M059J (cell line): ENCODE measurements around the gene UNC45B. TPM values are rescaled to one million over a fixed set of nuclear protein-coding genes. Genes with fewer than 3 reads are reported as not detected.
A peak's percentile ranks its signal among the peaks of the same experiment; 100 is the strongest.
"Not testable (repeated sequence)": the region's sequence is repeated elsewhere in the genome, so short reads cannot be mapped to it uniquely, and the experiment has no call there.

Experiments
- DNase-seq: peaks from one replicate; pipeline ENCODE4 v3.0.0-alpha.2; 2012; ENCODE audit warnings: low read depth
- total RNA-seq: library from RNA; depleted of rRNA; stranded (reverse); fragments of >200 nt; shearing (Covaris generic); gene quantifications from 2 replicates; pipeline ENCODE4 v1.2.3, GENCODE V29; 2014; rRNA removed

UNC45B gene
- total RNA-seq, 1 experiment from 2014 or later = 0.05 TPM

DNA sequence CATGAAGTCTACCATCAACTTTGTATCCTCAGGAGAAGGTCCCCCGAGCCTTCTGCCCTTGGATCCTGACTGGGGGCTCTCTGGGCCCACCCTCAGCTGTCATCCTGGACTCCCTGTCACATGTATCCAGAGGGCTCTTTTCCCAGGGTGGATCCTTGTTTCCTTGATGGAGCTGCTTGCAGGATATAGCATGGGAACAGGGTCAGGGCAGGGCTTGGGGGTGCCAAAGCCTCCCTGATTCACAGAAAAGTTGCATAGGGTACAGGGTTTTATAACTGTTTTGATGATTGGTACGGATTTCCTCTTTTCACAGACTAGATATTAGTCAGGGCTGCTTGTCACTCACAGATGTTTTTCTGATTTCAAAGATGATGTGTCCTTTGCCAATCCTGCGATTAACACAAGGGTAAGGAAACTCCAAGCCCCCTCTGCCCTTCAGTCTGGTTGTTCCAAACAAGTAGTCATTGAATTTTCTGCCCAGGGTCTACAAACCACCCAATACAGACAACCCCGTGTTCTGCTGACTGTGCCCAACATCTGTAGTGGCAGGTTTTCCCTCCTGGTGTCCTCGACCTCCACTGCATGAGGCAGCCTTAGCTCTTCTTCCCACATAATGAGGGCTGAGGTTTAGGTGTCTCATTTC lies 67.1 kb downstream of the UNC45B start:
- no peak for DNase-seq

DNA sequence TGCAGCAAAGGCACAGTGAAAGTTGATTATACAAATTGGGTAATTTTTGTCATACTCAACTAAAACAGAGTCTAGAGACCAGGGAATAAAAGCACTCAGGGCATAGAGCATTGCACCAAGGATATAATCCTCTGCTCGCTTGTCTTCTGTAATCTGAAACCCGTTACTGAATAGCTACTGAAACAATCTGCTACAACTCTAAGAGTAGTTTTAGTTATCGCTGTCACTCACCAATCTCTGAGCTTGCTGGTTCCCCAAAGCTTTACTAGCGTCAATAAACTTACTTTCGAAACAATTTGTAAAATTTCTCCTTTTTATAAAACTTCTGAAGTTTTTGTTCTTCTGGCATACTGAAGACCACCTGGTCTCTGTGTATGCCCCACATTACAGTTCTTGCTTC lies 69.5 kb downstream of the UNC45B start:
- no peak for DNase-seq

DNA sequence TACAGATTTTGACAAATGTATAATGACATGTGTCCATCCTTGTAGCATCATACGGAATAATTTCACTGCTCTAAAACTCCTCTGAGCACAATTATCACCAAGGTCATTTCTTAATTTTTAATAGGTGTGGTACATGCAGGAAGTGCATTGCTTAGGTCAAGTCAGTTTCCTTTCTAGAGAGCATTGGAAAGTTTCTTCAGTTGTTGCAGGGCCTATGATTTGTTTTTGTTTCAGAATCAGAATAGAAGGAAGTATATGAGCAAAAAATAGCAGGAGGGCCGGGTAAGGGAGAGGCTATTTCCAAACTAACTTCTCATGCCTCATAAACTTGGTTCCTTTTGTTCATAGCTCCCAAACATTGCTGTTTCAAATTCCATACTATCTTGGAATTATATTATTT lies 71.3 kb downstream of the UNC45B start:
- no peak for DNase-seq

DNA sequence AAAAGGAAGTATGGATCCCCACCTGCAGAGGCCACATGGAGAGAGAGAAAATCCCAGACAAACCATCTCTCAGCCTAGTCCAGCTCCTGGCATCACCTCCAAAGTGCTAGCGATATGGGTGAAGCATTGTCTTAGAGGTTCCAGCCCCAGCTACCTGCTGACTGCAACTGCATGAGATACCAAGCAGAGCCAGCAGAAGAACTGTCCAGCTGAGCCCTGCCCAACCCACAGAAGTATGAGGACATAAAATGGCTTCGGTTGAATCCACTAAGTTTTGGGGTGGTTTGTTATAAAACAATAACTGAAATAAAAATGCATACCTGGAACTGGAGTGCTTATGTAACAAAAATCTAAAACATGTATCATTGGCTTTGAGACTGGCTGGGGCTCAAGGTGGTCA lies 74.8 kb downstream of the UNC45B start:
- no peak for DNase-seq

DNA sequence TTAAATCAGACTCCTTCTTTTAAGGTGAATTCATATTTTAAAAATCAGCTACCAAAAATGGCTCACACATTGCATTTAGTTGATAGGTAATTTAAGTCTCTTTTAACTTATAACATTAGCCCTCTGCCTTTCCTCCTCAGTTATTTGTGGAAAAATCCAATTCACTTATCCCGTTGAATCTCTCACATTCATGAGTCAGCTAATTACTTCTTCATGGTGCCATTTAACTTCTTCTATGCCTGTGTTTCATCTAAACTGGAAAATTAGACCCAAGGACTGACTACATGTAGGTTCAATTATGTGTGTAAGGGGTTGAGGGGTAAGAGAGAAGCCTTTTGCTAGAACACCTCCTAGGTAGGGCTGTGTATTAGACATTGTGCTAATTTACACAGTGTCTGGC lies 76.8 kb downstream of the UNC45B start:
- no peak for DNase-seq

DNA sequence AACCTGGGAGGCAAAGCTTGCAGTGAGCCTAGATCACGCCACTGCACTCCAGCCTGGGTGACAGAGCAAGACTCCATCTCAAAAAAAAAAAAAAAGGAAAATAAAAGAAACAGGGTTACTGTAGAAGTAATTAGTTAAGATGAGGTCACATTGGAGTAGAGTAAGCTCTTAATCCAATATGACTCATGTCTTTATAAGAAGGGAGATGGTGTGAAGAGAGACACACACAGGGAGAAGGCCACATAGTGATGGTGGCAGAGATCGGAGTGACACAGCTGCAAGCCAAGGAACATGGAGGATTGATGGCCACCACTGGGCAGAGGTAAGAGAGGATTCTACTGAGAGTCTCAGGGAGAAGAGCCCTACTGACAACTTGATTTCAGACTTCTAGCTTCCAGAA lies 79.9 kb downstream of the UNC45B start:
- DNase-seq = no peak

DNA sequence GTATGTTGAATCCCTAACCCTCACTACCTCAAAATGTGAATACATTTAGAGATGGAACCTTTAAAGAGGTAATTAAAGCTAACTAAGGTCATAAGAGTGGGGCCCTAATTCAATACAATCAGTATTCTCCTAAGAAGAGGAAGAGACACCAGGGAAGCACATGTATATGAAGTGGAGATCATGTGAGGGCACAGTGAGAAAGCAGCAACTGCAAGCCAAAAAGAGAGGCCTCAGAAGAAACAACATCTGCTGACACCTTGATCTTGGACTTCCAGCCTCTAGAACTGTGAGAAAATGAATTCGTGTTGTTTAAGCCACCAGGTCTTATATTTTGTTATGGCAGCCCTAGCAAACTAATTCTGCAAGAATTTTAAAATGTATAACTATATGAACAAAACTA lies 82.0 kb downstream of the UNC45B start:
- no peak for DNase-seq

DNA sequence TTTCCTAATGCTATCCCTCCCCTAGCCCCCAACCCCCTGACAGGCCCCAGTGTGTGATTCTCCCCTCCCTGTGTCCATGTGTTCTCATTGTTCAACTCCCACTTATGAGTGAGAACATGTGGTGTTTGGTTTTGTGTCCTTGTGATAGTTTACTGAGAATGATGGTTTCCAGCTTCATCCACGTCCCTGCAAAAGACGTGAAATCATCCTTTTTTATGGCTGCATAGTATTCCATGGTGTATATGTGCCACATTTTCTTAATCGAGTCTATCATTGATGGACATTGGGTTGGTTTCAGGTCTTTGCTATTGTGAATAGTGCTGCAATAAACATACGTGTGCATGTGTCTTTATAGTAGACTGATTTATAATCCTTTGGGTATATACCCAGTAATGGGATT lies 86.7 kb downstream of the UNC45B start:
- DNase-seq = not testable (repeated sequence)

DNA sequence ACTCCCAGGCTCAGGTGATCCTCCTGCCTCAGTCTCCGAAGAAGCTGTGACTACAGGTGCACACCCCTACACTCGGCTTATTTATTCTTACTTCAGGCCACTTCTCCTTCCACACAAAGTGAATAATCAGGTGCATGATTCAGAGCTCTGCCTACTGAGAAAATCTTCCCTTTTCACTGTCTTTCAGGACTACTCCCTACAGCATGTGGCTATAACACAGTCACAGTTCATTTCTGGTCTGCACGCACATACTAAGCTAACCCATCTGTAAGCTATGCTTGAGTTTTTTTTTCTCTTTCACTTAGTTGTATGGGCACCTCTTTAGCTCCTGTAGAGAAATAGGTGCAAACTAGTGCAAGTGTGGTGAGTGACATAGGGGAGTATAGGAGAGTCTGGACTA lies 87.7 kb downstream of the UNC45B start:
- DNase-seq = no peak

DNA sequence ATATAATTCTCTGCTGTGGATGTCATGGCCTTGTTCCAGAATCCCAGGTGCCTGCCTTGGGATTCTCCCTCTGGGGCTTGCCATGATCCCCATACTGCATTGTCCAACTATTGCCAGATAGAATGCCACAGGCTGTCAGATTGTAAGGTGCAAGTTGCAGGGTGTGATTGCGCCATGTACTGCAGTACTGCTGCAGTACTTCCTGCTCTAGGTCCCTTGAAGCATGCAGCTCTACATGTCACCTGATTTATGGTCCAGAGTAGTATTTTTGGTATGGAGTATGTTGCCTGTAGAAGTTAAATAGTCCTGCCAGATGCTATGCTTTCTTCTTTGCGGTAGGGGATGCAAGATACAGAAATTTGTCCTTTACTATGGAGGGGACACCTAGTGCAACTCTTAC lies 88.3 kb downstream of the UNC45B start:
- DNase-seq = no peak

DNA sequence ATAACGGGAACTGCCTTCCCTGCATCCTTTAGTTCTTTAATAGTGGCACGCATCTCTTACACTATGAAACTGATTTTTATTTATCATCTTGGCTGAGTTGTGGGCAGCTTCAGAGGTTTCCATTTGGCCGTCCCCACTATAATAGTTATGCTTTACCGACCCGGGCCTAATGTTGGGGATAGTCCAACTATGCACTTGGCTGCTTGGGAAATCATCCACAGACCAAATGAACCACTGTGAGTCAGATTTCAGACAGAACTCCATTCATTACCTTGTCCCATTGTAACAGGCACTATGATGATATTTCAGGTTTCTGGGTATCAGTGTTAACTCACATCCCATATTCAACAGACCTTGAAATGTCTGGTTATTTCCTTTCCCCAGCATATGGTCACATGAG lies 89.2 kb downstream of the UNC45B start:
- peak; percentile 27 for DNase-seq

DNA sequence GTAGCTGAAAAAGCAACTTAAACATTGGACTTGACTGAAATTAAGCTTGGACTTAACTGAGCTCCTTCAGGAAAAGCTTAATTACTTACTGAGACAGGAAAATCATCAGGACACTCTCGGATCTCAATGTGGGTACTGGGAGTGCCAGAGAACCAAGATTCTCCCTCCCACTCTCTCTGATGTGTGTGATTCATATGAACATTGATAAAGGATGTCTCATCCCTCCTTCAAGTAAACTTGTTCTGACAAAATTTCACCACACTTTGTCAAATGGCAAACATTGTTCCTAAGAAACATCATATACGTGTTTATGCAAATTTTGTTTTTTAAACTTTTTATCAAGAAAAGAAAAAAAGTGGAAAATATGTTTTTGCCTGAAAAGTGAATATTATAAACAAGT lies 91.2 kb downstream of the UNC45B start:
- peak; percentile 68 for DNase-seq

Other genes starting within 250 kb of the UNC45B start
- 1.0 and 1.1 TPM in 2 replicates for gene CCT6B, start 186.4 kb upstream of the UNC45B start, total RNA-seq
- 10.5 and 12.3 TPM in 2 replicates for gene ZNF830, start 186.3 kb upstream of the UNC45B start, total RNA-seq
- gene LIG3, start 167.3 kb upstream of the UNC45B start, total RNA-seq = 18.7 and 33.5 TPM in 2 replicates
- gene RFFL, start 84.1 kb upstream of the UNC45B start, total RNA-seq = 21.3 TPM in 2 replicates
- gene RAD51D, start 28.0 kb upstream of the UNC45B start, total RNA-seq = 8.4 and 10.0 TPM in 2 replicates
- not detected in 2 replicates for gene FNDC8, start 26.2 kb upstream of the UNC45B start, total RNA-seq
- 13.3 and 17.8 TPM in 2 replicates for gene NLE1, start 5.5 kb upstream of the UNC45B start, total RNA-seq
- not detected in 2 replicates for gene SLC35G3, start 46.6 kb downstream of the UNC45B start, total RNA-seq
- gene SLFN5, start 95.3 kb downstream of the UNC45B start, total RNA-seq = 52.8 and 79.4 TPM in 2 replicates
- gene SLFN11, start 225.8 kb downstream of the UNC45B start, total RNA-seq = 49.2 and 82.0 TPM in 2 replicates